H9 (cell line): ENCODE results near the gene SCN1B. TPM values are rescaled to one million over a fixed set of nuclear protein-coding genes. Genes with fewer than 3 reads are reported as not detected.

Source experiments
- DNase-seq: peaks from one replicate; pipeline ENCODE4 v3.0.0-alpha.2; 2017
- H2AFZ ChIP-seq: one replicate; pipeline ENCODE4 v1.6.1; 2013; ENCODE audit warnings: mild to moderate bottlenecking, low read length, control low read depth, moderate library complexity
- H2AK5ac ChIP-seq: 2 replicates; pipeline ENCODE4 v1.6.1; 2013; ENCODE audit warnings: low read length, control low read depth, mixed read lengths; ENCODE audit not compliant: insufficient read length
- H2BK120ac ChIP-seq: one replicate; pipeline ENCODE4 v1.6.1; 2013; ENCODE audit warnings: low read depth, mild to moderate bottlenecking, low read length, control low read depth, inconsistent platforms; ENCODE audit not compliant: poor library complexity, severe bottlenecking
- H2BK12ac ChIP-seq: 2 replicates; pipeline ENCODE4 v1.6.1; 2013; ENCODE audit warnings: low read length, control low read depth, mixed read lengths, low read depth; ENCODE audit not compliant: insufficient read length
- H2BK15ac ChIP-seq: 2 replicates; pipeline ENCODE4 v1.6.1; 2013; ENCODE audit warnings: low read depth, low read length, control low read depth
- H2BK20ac ChIP-seq: one replicate; pipeline ENCODE4 v1.6.1; 2013; ENCODE audit warnings: low read depth, mild to moderate bottlenecking, low read length, control low read depth, inconsistent platforms; ENCODE audit not compliant: poor library complexity, severe bottlenecking
- H2BK5ac ChIP-seq: 2 replicates; pipeline ENCODE4 v1.6.1; 2013; ENCODE audit warnings: low read length, control low read depth, mixed read lengths; ENCODE audit not compliant: insufficient read length
- H3K14ac ChIP-seq: 2 replicates; pipeline ENCODE4 v1.6.1; 2013; ENCODE audit warnings: low read length, control low read depth; ENCODE audit not compliant: insufficient read depth
- H3K18ac ChIP-seq: 2 replicates; pipeline ENCODE4 v1.6.1; 2013; ENCODE audit warnings: low read depth, mild to moderate bottlenecking, mixed read lengths, low read length, control low read depth; ENCODE audit not compliant: insufficient read length
- H3K23ac ChIP-seq: 2 replicates; pipeline ENCODE4 v1.6.1; 2013; ENCODE audit warnings: low read length, control low read depth, mixed read lengths, low read depth; ENCODE audit not compliant: insufficient read length
- H3K23me2 ChIP-seq: 2 replicates; pipeline ENCODE4 v1.6.1; 2013; ENCODE audit warnings: low read depth, mild to moderate bottlenecking, mixed read lengths, low read length, control low read depth; ENCODE audit not compliant: insufficient read length, poor library complexity, severe bottlenecking
- H3K27ac ChIP-seq: 2 replicates; pipeline ENCODE4 v1.5.1; 2013; ENCODE audit warnings: low read length, control low read depth, mixed read lengths, low read depth; ENCODE audit not compliant: insufficient read length
- H3K27me3 ChIP-seq: 2 replicates; pipeline ENCODE4 v1.6.1; 2013; ENCODE audit warnings: low read length, control low read depth, inconsistent platforms; ENCODE audit not compliant: insufficient read depth
- H3K4ac ChIP-seq: 2 replicates; pipeline ENCODE4 v1.6.1; 2013; ENCODE audit warnings: low read depth, mild to moderate bottlenecking, control low read depth, inconsistent platforms, low read length, moderate library complexity
- H3K4me1 ChIP-seq: 2 replicates; pipeline ENCODE4 v1.6.1; 2013; ENCODE audit warnings: low read length, control low read depth, inconsistent platforms; ENCODE audit not compliant: insufficient read depth
- H3K4me2 ChIP-seq: 2 replicates; pipeline ENCODE4 v1.6.1; 2013; ENCODE audit warnings: low read length, control low read depth, mixed read lengths; ENCODE audit not compliant: insufficient read length, insufficient read depth
- H3K56ac ChIP-seq: 2 replicates; pipeline ENCODE4 v1.6.1; 2013; ENCODE audit warnings: low read depth, mild to moderate bottlenecking, mixed read lengths, low read length, control low read depth; ENCODE audit not compliant: insufficient read length
- H3K79me1 ChIP-seq: 2 replicates; pipeline ENCODE4 v1.6.1; 2013; ENCODE audit warnings: low read depth, mild to moderate bottlenecking, moderate library complexity, low read length, control low read depth, inconsistent platforms; ENCODE audit not compliant: insufficient read depth, poor library complexity, severe bottlenecking
- H3K79me2 ChIP-seq: 2 replicates; pipeline ENCODE4 v1.6.1; 2013; ENCODE audit warnings: low read length, control low read depth, inconsistent platforms; ENCODE audit not compliant: insufficient read depth
- H3K9ac ChIP-seq: 2 replicates; pipeline ENCODE4 v1.6.1; 2013; ENCODE audit warnings: low read length, control low read depth, mixed read lengths; ENCODE audit not compliant: insufficient read length; ENCODE audit errors: extremely low read depth
- H3K9me3 ChIP-seq: one replicate; pipeline ENCODE4 v1.6.1; 2013; ENCODE audit warnings: low read depth, low read length, inconsistent platforms; ENCODE audit not compliant: control insufficient read depth
- H3T11ph ChIP-seq: one replicate; pipeline ENCODE4 v1.6.1; 2013; ENCODE audit warnings: mild to moderate bottlenecking, low read length, control low read depth, inconsistent platforms
- H4K20me1 ChIP-seq: one replicate; pipeline ENCODE4 v1.6.1; 2013; ENCODE audit not compliant: control insufficient read depth, insufficient read length, insufficient read depth
- H4K5ac ChIP-seq: 2 replicates; pipeline ENCODE4 v1.6.1; 2013; ENCODE audit warnings: low read depth, mild to moderate bottlenecking, mixed read lengths, low read length, control low read depth; ENCODE audit not compliant: insufficient read length
- H4K8ac ChIP-seq: replicated peaks from 2 replicates; pipeline ENCODE4 v1.6.1; 2013; ENCODE audit warnings: low read length, control low read depth, mixed read lengths, low read depth; ENCODE audit not compliant: insufficient read length
- H4K91ac ChIP-seq: 2 replicates; pipeline ENCODE4 v1.6.1; 2013; ENCODE audit warnings: low read depth, mild to moderate bottlenecking, moderate library complexity, mixed read lengths, low read length, control low read depth; ENCODE audit not compliant: insufficient read length
- H3K27ac Mint-ChIP-seq, 3 experiments: 2 replicates in 2 of 3; 3 replicates in 1 of 3; pipeline ENCODE4 v1.8.0; 2020 to 2021; ENCODE audit warnings: mixed read lengths in 3 of 3, mild to moderate bottlenecking in 1 of 3, moderate library complexity in 1 of 3
- H3K27me3 Mint-ChIP-seq: 2 replicates; pipeline ENCODE4 v1.8.0; 2021; ENCODE audit warnings: low read depth, mild to moderate bottlenecking, moderate library complexity, mixed read lengths
- H3K36me3 Mint-ChIP-seq, 3 experiments: 2 replicates in 2 of 3; 3 replicates in 1 of 3; pipeline ENCODE4 v1.8.0; 2020 to 2021; ENCODE audit warnings: low read depth in 3 of 3, mixed read lengths in 3 of 3; ENCODE audit not compliant: insufficient read depth in 1 of 3
- H3K4me1 Mint-ChIP-seq, 2 experiments: 2 replicates each; pipeline ENCODE4 v1.8.0; 2020; ENCODE audit warnings: mixed read lengths in 2 of 2
- H3K4me3 Mint-ChIP-seq, 2 experiments: 2 replicates in 1 of 2; 3 replicates in 1 of 2; pipeline ENCODE4 v1.8.0; 2020 to 2021; ENCODE audit warnings: mild to moderate bottlenecking in 2 of 2, mixed read lengths in 2 of 2, moderate library complexity in 1 of 2
- H3K9me3 Mint-ChIP-seq, 2 experiments: 2 replicates in 1 of 2; 3 replicates in 1 of 2; pipeline ENCODE4 v1.8.0; 2020; ENCODE audit warnings: mild to moderate bottlenecking in 2 of 2, mixed read lengths in 2 of 2, moderate library complexity in 1 of 2
- WGBS: extraction: QIAGEN DNeasy Blood & Tissue Kit; methylation state at CpG from one replicate; pipeline ENCODE4 v1.1.7; 2013; ENCODE audit warnings: missing lambda C conversion rate, low lambda C conversion rate, mixed read lengths; ENCODE audit not compliant: insufficient read length; ENCODE audit errors: extremely low coverage; 5-methylcytosine and 5-hydroxymethylcytosine counted together
- total RNA-seq: library from RNA; stranded (reverse); gene quantifications from 2 replicates; pipeline ENCODE4 v1.2.1, GENCODE V29; 2021
- TF ChIP-seq, protein P1 (sequence below): fragments of 200-600 bp; sonication (generic); conservative IDR thresholded peaks from 3 replicates; pipeline ENCODE4 v1.8.0; 2021; ENCODE audit warnings: antibody characterized with exemption, mild to moderate bottlenecking

Gene SCN1B
- total RNA-seq, 1 experiment from 2014 or later: 3.8 TPM

DNA sequence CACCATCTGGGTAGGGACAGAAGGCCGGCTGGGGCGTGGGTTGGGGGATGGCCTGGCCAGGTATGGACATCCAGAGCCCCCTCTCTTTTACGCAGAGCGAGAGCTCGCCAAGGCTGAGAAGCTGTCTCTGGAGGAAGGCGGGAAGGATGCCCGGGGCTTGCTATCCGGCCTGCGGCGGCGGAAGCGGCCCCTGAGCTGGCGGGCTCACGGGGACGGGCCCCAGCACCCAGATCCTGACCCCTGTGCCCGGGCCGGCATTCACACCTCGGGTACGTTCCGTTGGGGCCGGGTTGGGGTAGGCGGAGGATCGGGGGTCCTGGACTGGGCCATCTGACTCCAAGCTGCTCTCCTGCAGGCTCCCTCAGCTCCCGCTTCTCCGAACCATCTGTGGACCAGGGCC, 8.7 kb upstream of the SCN1B start:
- no peaks in the 10 kb centered on the region for H3K23me2 ChIP-seq
- H2BK12ac ChIP-seq: no peak overlapping the region
- H3K27me3 Mint-ChIP-seq: no peaks in the 10 kb centered on the region; the same call in 1 of the 2 replicates
- H3K14ac ChIP-seq: no peak overlapping the region
- no peak overlapping the region for H2BK5ac ChIP-seq
- H3K9me3 Mint-ChIP-seq: no peaks in the 10 kb centered on the region; a peak in 1 of 5 replicates
- DNase-seq: no peak
- no peak overlapping the region for H2AK5ac ChIP-seq
- no peak overlapping the region for H2BK15ac ChIP-seq
- TF ChIP-seq, protein P1, sequence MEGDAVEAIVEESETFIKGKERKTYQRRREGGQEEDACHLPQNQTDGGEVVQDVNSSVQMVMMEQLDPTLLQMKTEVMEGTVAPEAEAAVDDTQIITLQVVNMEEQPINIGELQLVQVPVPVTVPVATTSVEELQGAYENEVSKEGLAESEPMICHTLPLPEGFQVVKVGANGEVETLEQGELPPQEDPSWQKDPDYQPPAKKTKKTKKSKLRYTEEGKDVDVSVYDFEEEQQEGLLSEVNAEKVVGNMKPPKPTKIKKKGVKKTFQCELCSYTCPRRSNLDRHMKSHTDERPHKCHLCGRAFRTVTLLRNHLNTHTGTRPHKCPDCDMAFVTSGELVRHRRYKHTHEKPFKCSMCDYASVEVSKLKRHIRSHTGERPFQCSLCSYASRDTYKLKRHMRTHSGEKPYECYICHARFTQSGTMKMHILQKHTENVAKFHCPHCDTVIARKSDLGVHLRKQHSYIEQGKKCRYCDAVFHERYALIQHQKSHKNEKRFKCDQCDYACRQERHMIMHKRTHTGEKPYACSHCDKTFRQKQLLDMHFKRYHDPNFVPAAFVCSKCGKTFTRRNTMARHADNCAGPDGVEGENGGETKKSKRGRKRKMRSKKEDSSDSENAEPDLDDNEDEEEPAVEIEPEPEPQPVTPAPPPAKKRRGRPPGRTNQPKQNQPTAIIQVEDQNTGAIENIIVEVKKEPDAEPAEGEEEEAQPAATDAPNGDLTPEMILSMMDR: no peak
- H4K8ac ChIP-seq: no peak overlapping the region
- H3K56ac ChIP-seq: no peak overlapping the region
- no peak overlapping the region for H3K27ac ChIP-seq
- H3K4me2 ChIP-seq: no peak overlapping the region
- H3K9me3 ChIP-seq: no peaks in the 10 kb centered on the region
- no peak overlapping the region for H3T11ph ChIP-seq
- H4K91ac ChIP-seq: no peak overlapping the region
- H3K4me1 ChIP-seq: no peaks in the 10 kb centered on the region
- no CpG with 5 or more reads among the region's 25 CpGs for WGBS
- H4K20me1 ChIP-seq: no peaks in the 10 kb centered on the region
- H2AFZ ChIP-seq: no peak overlapping the region
- no peaks in the 10 kb centered on the region for H3K79me1 ChIP-seq
- H3K18ac ChIP-seq: no peak overlapping the region
- H3K27me3 ChIP-seq: no peaks in the 10 kb centered on the region
- H3K4ac ChIP-seq: no peak overlapping the region
- H3K4me1 Mint-ChIP-seq: no peaks in the 10 kb centered on the region
- no peak overlapping the region for H3K23ac ChIP-seq
- H2BK20ac ChIP-seq: no peak overlapping the region
- H4K5ac ChIP-seq: no peak overlapping the region
- no peaks in the 10 kb centered on the region for H3K79me2 ChIP-seq
- no peak overlapping the region for H2BK120ac ChIP-seq
- no peak overlapping the region for H3K9ac ChIP-seq
- no peak overlapping the region for H3K4me3 Mint-ChIP-seq
- H3K36me3 Mint-ChIP-seq: peaks cover 56 to 92% (median 82%) of the 10 kb centered on the region in 3 experiments
- no peak overlapping the region for H3K27ac Mint-ChIP-seq
